Measurements from ENCODE around the gene PRKN.

The PRKN gene

DNA sequence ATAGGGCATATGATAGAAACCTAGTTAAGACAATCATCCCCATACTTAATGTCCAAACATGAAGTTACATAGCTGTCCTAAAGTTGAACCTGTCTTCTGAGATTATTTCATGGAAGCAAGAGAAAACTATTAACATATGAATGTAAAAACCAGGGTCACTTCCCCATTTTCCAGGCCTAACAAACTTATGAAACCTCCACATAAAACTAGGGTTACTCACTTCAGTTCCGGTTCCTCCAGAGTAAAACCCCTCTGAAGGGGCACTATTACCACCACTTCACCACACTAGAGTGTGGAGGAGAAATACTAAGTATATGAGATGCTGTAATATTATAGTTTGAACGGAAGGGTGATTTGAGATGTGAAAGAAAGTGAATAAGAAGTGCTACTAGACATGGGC lies 14.9 kb downstream of the PRKN start:
- Histone ChIP-seq H3K4me3 (IDR thresholded peaks at IDR 0.05; ENCODE audit: insufficient read depth, low read depth, low read length) (no peak overlapping the region), H3K27me3 (ENCODE audit: insufficient read depth, low read depth) (no peaks in the 10 kb centered on the region), H2AFZ (ENCODE audit: low read depth) (no peak overlapping the region), H3K36me3 (ENCODE audit: insufficient read depth) (no peaks in the 10 kb centered on the region), H4K20me1 (ENCODE audit: insufficient read depth) (no peaks in the 10 kb centered on the region), H3K4me2 (no peak overlapping the region), H3K4me1 (ENCODE audit: low read depth, poor library complexity, severe bottlenecking) (no peaks in the 10 kb centered on the region), H3K27ac (no peak overlapping the region), H3K79me2 (ENCODE audit: insufficient read depth, low read depth) (no peaks in the 10 kb centered on the region), H3K9ac (no peak overlapping the region)
- TF ChIP-seq, protein P1, sequence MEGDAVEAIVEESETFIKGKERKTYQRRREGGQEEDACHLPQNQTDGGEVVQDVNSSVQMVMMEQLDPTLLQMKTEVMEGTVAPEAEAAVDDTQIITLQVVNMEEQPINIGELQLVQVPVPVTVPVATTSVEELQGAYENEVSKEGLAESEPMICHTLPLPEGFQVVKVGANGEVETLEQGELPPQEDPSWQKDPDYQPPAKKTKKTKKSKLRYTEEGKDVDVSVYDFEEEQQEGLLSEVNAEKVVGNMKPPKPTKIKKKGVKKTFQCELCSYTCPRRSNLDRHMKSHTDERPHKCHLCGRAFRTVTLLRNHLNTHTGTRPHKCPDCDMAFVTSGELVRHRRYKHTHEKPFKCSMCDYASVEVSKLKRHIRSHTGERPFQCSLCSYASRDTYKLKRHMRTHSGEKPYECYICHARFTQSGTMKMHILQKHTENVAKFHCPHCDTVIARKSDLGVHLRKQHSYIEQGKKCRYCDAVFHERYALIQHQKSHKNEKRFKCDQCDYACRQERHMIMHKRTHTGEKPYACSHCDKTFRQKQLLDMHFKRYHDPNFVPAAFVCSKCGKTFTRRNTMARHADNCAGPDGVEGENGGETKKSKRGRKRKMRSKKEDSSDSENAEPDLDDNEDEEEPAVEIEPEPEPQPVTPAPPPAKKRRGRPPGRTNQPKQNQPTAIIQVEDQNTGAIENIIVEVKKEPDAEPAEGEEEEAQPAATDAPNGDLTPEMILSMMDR (conservative IDR thresholded peaks at IDR 0.05; ENCODE audit: low read depth, low read length): no peak

DNA sequence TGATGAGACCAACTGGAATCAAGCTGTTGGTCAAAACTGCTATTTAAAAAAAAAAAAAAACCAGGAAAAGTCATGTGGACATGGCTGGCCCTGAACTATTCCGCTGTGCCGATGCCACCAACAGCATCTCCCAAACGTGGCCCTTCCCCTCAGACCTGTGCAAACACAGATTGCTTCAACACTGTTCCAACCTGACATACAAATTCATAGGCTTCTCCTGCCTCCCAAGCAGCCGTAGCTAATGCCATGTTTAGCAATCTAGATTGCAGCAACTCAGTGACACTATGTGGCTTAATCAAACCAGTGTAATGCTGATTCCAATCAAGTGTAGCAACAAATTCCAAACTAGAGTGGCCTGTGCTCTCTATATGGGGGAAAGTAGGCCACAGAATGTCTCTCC lies 16.2 kb downstream of the PRKN start:
- Histone ChIP-seq H3K27me3 (ENCODE audit: insufficient read depth, low read depth) (no peaks in the 10 kb centered on the region), H2AFZ (ENCODE audit: low read depth) (no peak overlapping the region), H4K20me1 (ENCODE audit: insufficient read depth) (no peaks in the 10 kb centered on the region), H3K36me3 (ENCODE audit: insufficient read depth) (no peaks in the 10 kb centered on the region), H3K79me2 (ENCODE audit: insufficient read depth, low read depth) (no peaks in the 10 kb centered on the region), H3K9ac (no peak overlapping the region), H3K27ac (no peak overlapping the region), H3K4me3 (IDR thresholded peaks at IDR 0.05; ENCODE audit: insufficient read depth, low read depth, low read length) (no peak overlapping the region), H3K4me1 (ENCODE audit: low read depth, poor library complexity, severe bottlenecking) (no peaks in the 10 kb centered on the region), H3K4me2 (no peak overlapping the region)
- TF ChIP-seq, protein P1 (conservative IDR thresholded peaks at IDR 0.05; ENCODE audit: low read depth, low read length): no peak

DNA sequence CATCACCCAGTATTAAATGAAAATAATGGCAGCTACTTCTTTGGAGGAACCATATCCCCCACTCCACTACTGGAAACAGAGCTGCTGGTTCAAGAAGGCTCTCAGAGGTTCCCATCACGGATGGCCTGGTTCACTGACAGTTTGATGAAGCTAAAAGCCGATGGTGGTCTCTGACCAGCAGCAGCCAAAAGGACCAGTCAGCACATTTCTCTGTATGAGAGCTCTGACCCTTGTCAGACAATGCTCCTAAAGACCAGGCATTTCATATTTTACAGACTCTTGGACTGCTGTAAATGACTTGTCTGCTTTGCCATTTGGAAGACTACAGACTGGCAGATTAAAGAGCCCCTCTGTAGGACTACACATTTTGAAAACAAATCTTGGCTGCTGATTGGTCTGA lies 16.6 kb downstream of the PRKN start:
- Histone ChIP-seq H3K4me3 (IDR thresholded peaks at IDR 0.05; ENCODE audit: insufficient read depth, low read depth, low read length) (no peak overlapping the region), H3K4me2 (no peak overlapping the region), H3K27ac (no peak overlapping the region), H2AFZ (ENCODE audit: low read depth) (no peak overlapping the region), H3K36me3 (ENCODE audit: insufficient read depth) (no peaks in the 10 kb centered on the region), H3K4me1 (ENCODE audit: low read depth, poor library complexity, severe bottlenecking) (no peaks in the 10 kb centered on the region), H3K9ac (no peak overlapping the region), H3K27me3 (ENCODE audit: insufficient read depth, low read depth) (no peaks in the 10 kb centered on the region), H4K20me1 (ENCODE audit: insufficient read depth) (no peaks in the 10 kb centered on the region), H3K79me2 (ENCODE audit: insufficient read depth, low read depth) (no peaks in the 10 kb centered on the region)
- TF ChIP-seq, protein P1 (conservative IDR thresholded peaks at IDR 0.05; ENCODE audit: low read depth, low read length): no peak

DNA sequence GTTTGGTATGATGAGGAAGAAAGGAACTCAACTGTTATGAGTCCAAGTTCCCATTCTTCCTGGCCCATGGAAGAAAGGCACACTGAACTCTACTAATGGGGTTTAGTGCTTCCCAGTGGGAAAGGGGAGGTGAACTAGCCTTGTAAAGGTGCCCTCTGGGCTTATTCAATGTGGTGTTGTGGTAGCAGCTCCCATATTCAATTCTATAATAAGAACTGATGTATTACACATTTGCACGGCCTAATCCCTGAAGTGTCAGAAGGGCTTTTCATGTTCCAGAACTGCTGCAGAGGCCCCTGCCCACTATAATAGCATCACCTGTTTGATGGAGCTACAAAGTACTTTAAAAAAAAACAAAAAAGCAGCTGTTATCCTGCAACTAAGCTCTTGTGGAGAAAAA lies 17.1 kb downstream of the PRKN start:
- no peaks in the 10 kb centered on the region for H4K20me1 ChIP-seq (ENCODE audit: insufficient read depth)
- TF ChIP-seq, protein P1 (conservative IDR thresholded peaks at IDR 0.05; ENCODE audit: low read depth, low read length): no peak

More for the DNA sequence above, 17.1 kb downstream of the PRKN start:
- Histone ChIP-seq H3K36me3 (ENCODE audit: insufficient read depth) (no peaks in the 10 kb centered on the region), H3K27ac (no peak overlapping the region), H3K79me2 (ENCODE audit: insufficient read depth, low read depth) (no peaks in the 10 kb centered on the region), H3K4me2 (no peak overlapping the region), H3K4me3 (IDR thresholded peaks at IDR 0.05; ENCODE audit: insufficient read depth, low read depth, low read length) (no peak overlapping the region), H2AFZ (ENCODE audit: low read depth) (no peak overlapping the region), H3K9ac (no peak overlapping the region), H3K4me1 (ENCODE audit: low read depth, poor library complexity, severe bottlenecking) (no peaks in the 10 kb centered on the region), H3K27me3 (ENCODE audit: insufficient read depth, low read depth) (no peaks in the 10 kb centered on the region)
